MM.1S (cell line): ENCODE measurements around the gene LRMDA.

Experiments
- DNase-seq: peaks from one replicate; pipeline ENCODE4 v3.0.0-alpha.2; 2015
- H2AFZ ChIP-seq: fragments of 300-600 bp; sonication (generic); 2 replicates; pipeline ENCODE4 v1.6.0; 2016; ENCODE audit warnings: antibody characterized with exemption, low read length
- H3F3A ChIP-seq: fragments of 300-600 bp; sonication (generic); 2 replicates; pipeline ENCODE4 v1.6.1; 2016; ENCODE audit warnings: mild to moderate bottlenecking, antibody characterized with exemption, low read length, moderate library complexity, mixed read lengths; ENCODE audit not compliant: insufficient read depth
- H3K27ac ChIP-seq: fragments of 300-600 bp; sonication (generic); 2 replicates; pipeline ENCODE4 v1.5.1; 2016; ENCODE audit warnings: mild to moderate bottlenecking, low read length
- H3K27me3 ChIP-seq: fragments of 300-600 bp; sonication (generic); replicated peaks from 2 replicates; pipeline ENCODE4 v1.6.0; 2016; ENCODE audit warnings: low read length; ENCODE audit not compliant: insufficient read depth
- H3K36me3 ChIP-seq: fragments of 300-600 bp; sonication (generic); replicated peaks from 2 replicates; pipeline ENCODE4 v1.6.1; 2016; ENCODE audit warnings: mild to moderate bottlenecking, low read length, mixed read lengths; ENCODE audit not compliant: insufficient read depth
- H3K4me1 ChIP-seq: fragments of 300-600 bp; sonication (generic); 2 replicates; pipeline ENCODE4 v1.6.1; 2016; ENCODE audit warnings: low read length, mixed read lengths
- H3K4me2 ChIP-seq: fragments of 300-600 bp; sonication (generic); 2 replicates; pipeline ENCODE4 v1.6.0; 2016; ENCODE audit warnings: low read depth, low read length
- H3K4me3 ChIP-seq: fragments of 300-600 bp; sonication (generic); 2 replicates; pipeline ENCODE4 v1.5.1; 2016; ENCODE audit warnings: low read length, mixed read lengths
- H3K79me2 ChIP-seq: fragments of 300-600 bp; sonication (generic); 2 replicates; pipeline ENCODE4 v1.6.1; 2016; ENCODE audit warnings: mixed run types, low read length, mixed read lengths
- H3K9ac ChIP-seq: fragments of 300-600 bp; sonication (generic); 2 replicates; pipeline ENCODE4 v1.6.1; 2016; ENCODE audit warnings: low read length, mixed read lengths
- H3K9me2 ChIP-seq: fragments of 300-600 bp; sonication (generic); replicated peaks from 2 replicates; pipeline ENCODE4 v1.6.1; 2016; ENCODE audit warnings: mild to moderate bottlenecking, low read length, mixed read lengths; ENCODE audit not compliant: insufficient read depth
- H3K9me3 ChIP-seq: fragments of 300-600 bp; sonication (generic); replicated peaks from 2 replicates; pipeline ENCODE4 v1.6.1; 2016; ENCODE audit warnings: mild to moderate bottlenecking, low read length, mixed read lengths; ENCODE audit not compliant: insufficient read depth
- H4K20me1 ChIP-seq: fragments of 300-600 bp; sonication (generic); 2 replicates; pipeline ENCODE4 v1.6.1; 2016; ENCODE audit warnings: mild to moderate bottlenecking, low read length, moderate library complexity, mixed read lengths; ENCODE audit not compliant: insufficient read depth
- EZH2 ChIP-seq: fragments of 300-600 bp; sonication (generic); optimal IDR thresholded peaks from 2 replicates; pipeline ENCODE3; 2017; ENCODE audit warnings: low read depth, mild to moderate bottlenecking, antibody characterized with exemption, low read length, mixed read lengths
- EZH2phosphoT487 ChIP-seq: fragments of 300-600 bp; sonication (generic); IDR thresholded peaks from 2 replicates; pipeline ENCODE4 v1.6.1; 2018; ENCODE audit warnings: antibody characterized with exemption, low read length
- TF ChIP-seq, protein P1 (sequence below): fragments of 300-600 bp; sonication (generic); IDR thresholded peaks from 2 replicates; pipeline ENCODE4 v1.5.1; 2016; ENCODE audit warnings: antibody characterized with exemption, low read length, mixed read lengths

Gene LRMDA

DNA sequence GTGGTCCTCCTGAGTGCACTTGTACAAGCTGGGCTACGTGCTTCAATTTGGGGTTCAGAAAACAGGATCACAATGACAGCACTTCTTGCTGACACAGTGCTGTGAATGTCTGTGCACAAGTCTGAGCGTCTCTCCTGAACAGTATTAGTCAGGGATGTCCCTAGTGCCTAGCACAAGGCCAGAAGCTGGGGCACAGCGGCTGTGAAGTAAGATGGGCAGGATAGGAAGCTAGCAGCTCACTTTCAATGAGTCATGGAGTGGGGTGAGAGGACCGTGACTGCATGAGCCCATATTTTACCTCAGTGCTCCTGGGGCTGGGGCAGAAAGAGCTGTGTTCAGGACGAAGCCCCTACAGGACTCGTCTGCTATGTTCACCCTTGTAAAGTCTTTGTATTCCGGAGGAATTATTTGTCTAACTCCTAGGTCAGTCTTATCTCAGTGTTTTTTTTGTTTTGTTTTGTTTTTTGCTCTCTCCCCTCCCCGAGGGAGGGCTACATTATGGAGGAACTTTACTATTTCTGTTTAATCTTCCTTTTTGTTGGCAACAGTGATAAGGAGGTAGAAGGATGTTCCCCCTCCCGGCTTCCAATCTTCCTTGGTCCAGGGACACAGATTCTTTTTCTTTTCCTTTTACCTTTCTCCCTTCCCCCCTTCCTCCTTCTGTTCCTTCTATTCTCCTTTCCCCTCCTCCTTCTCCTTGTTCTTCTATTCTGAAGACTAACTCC, 2.8 kb upstream of the LRMDA start:
- H3K9me3 ChIP-seq: no peaks in the 10 kb centered on the region
- TF ChIP-seq EZH2phosphoT487: no peak
- no peak for TF ChIP-seq EZH2
- TF ChIP-seq, protein P1, sequence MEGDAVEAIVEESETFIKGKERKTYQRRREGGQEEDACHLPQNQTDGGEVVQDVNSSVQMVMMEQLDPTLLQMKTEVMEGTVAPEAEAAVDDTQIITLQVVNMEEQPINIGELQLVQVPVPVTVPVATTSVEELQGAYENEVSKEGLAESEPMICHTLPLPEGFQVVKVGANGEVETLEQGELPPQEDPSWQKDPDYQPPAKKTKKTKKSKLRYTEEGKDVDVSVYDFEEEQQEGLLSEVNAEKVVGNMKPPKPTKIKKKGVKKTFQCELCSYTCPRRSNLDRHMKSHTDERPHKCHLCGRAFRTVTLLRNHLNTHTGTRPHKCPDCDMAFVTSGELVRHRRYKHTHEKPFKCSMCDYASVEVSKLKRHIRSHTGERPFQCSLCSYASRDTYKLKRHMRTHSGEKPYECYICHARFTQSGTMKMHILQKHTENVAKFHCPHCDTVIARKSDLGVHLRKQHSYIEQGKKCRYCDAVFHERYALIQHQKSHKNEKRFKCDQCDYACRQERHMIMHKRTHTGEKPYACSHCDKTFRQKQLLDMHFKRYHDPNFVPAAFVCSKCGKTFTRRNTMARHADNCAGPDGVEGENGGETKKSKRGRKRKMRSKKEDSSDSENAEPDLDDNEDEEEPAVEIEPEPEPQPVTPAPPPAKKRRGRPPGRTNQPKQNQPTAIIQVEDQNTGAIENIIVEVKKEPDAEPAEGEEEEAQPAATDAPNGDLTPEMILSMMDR: no peak
- no peaks in the 10 kb centered on the region for H3F3A ChIP-seq
- no peak overlapping the region for H3K4me2 ChIP-seq
- no peak overlapping the region for H2AFZ ChIP-seq
- no peaks in the 10 kb centered on the region for H3K9me2 ChIP-seq
- H3K4me1 ChIP-seq: no peaks in the 10 kb centered on the region
- no peaks in the 10 kb centered on the region for H3K36me3 ChIP-seq
- H4K20me1 ChIP-seq: no peaks in the 10 kb centered on the region
- no peak for DNase-seq
- no peak overlapping the region for H3K27ac ChIP-seq
- H3K27me3 ChIP-seq: no peaks in the 10 kb centered on the region
- no peak overlapping the region for H3K4me3 ChIP-seq
- no peak overlapping the region for H3K9ac ChIP-seq
- no peaks in the 10 kb centered on the region for H3K79me2 ChIP-seq

DNA sequence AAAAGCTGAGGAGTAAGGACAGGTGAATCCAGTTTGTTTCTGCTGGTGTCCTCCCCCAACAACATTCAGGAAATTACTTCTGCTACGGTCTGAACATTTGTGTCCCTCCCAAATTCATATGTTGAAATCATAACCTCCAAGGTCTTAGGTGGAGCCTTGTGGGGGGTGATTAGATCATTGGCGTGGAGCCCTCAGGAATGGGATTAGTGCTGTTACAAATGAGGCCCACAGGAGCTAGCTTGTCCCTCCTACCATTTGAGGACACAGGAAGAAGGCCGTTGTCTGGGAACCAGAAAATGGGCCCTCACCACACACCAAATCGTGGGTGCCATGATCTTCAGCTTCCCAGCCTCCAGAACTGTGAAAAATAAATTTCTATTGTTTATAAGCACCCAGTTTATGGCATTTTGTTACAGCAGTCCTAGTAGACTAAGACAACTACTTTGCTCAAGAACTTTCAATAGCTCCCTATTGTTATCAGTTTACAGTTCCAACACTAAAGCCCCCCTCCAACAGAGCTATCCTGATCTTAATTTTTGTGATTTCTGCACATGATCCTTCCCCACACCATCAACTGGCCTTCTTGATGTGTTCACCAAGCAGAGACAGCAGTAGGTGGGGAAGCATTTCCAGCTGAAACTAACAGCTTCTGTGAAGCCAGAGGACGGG, 2.1 kb upstream of the LRMDA start:
- H3K36me3 ChIP-seq: no peaks in the 10 kb centered on the region
- no peak overlapping the region for H2AFZ ChIP-seq
- no peak overlapping the region for H3K4me3 ChIP-seq
- H3K27me3 ChIP-seq: no peaks in the 10 kb centered on the region
- no peaks in the 10 kb centered on the region for H4K20me1 ChIP-seq
- TF ChIP-seq EZH2: no peak
- TF ChIP-seq, protein P1: no peak
- TF ChIP-seq EZH2phosphoT487: no peak
- no peak overlapping the region for H3K4me2 ChIP-seq
- no peak overlapping the region for H3K9ac ChIP-seq
- no peaks in the 10 kb centered on the region for H3K79me2 ChIP-seq
- no peak overlapping the region for H3K27ac ChIP-seq
- no peak for DNase-seq
- no peaks in the 10 kb centered on the region for H3K4me1 ChIP-seq
- no peaks in the 10 kb centered on the region for H3K9me2 ChIP-seq
- no peaks in the 10 kb centered on the region for H3F3A ChIP-seq
- H3K9me3 ChIP-seq: no peaks in the 10 kb centered on the region

DNA sequence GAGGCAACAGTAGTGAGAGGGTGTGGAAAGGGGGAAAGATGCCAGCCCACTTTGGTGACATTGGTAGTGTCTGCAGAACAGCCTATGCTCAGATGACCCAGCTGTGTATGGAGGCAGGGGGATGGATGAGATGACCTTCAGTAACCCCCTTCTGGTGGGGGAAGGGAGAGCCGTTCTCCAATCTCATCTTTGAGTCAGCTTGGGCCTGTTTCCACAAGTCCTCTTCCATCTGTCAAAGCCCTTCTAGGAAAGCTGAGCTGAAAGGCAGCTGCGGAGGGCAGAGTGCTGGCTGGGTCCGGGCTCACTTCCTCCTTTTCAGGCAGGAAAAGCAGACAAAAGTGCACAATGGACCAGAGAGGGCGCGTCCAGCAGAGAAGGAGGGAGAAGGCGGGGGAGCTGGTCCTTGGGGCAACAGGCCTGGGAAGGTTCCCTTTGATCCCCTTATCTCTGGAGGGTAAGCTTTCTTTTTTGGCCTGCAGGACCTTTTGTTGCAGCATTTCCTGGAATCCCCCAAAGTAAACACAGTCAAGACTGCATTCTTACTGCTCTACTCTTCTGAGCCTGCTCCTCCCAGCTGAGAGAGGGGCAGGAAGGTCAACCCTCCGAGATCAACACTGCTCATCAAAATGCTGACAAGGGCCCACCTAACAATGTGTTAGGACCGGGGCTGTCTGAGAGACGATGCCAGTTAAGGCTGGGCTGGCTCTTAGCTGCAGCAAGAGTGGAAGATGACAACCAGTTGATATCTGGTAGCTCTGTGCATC, 1.2 kb upstream of the LRMDA start:
- no peaks in the 10 kb centered on the region for H3K36me3 ChIP-seq
- H3F3A ChIP-seq: no peaks in the 10 kb centered on the region
- no peaks in the 10 kb centered on the region for H4K20me1 ChIP-seq
- H3K27ac ChIP-seq: no peak overlapping the region
- H3K9me2 ChIP-seq: no peaks in the 10 kb centered on the region
- H3K27me3 ChIP-seq: no peaks in the 10 kb centered on the region
- H2AFZ ChIP-seq: no peak overlapping the region
- H3K9me3 ChIP-seq: no peaks in the 10 kb centered on the region
- H3K4me3 ChIP-seq: no peak overlapping the region
- no peak overlapping the region for H3K4me2 ChIP-seq
- TF ChIP-seq EZH2phosphoT487: no peak
- DNase-seq: no peak
- H3K4me1 ChIP-seq: no peaks in the 10 kb centered on the region
- H3K9ac ChIP-seq: no peak overlapping the region
- H3K79me2 ChIP-seq: no peaks in the 10 kb centered on the region
